T-helper 1 cell treated with Interleukin-12 subunit alpha and Interleukin-12 subunit beta and Interleukin-4 antibody, amounts not matched to agents 30 ng/mL and 1 ng/mL, for 36 hours (primary cell): ENCODE results near the gene GDPD2. TPM values are rescaled to one million over a fixed set of nuclear protein-coding genes. Genes with fewer than 3 reads are reported as not detected.

ENCODE experiments used
- intact Hi-C: fragments of 100-400 bp; cut with micrococcal nuclease; formaldehyde crosslinking; loops from one replicate; pipeline ENCODE4 v1.15.1; 2024
- total RNA-seq: library from RNA; stranded (reverse); gene quantifications from 2 replicates; pipeline ENCODE4 v1.2.3, GENCODE V29; 2022

Gene GDPD2
- total RNA-seq, 1 donor from 2014 or later = 0.64 TPM

DNA sequence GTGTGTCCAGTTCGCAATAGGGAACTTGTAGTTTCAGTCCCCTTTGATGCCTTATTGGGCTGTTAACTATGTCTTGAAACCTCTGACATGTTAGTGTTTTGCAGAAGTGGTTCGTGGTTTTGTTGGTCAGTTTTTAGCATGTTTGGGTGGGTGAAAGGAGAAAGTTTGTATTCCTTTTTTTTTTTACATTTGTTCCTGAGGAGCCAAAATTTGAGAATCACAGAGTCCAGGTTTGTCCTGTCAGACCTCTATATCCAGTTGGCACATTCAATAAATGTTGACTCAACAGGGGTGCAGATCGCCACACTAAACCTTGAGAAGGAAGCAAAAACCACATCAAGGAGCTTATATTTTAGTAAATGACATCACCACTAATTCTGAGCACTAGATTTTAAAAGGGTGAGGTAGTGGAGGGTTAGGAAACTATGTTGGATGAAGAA, 47.8 kb downstream of the GDPD2 start:
- intact Hi-C loops = no loop called here

DNA sequence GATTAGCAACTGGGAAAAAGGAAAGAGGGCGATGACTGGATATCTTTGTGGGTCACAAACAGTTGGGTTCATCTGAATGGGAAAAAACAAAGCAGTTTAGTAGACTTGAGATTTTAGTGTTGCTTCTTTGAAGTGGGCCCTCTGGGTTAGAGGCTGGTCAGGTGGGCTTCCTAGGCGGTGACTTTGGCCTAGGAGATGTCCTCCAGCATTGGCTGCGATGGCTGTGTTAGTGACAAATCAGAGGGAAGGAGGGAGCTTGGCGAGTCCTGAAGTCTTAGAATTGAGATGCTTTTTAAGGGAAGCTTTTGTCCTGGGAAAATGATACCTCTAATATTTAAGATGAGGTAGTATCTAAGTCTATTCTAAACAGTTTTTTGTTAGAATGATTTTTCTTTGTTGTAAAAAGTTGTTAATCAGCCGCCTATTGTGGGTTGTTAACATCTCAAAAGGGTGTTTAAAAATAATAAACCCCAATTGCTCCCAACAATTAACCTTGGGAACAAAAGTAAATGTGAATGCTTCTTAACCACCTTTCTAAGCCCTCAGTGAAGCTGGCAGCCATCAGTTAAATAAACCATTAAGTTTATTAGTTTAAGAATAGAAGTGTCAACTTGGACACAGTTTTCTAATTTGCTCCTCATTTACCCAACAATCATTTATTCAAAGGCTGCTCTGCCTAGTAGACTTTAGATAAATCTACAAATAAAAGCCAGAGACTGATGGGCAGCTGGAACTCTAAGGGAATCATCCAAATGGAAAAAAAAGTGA, 53.2 kb downstream of the GDPD2 start:
- intact Hi-C loops = no loop called here

GRCh38 chrX:70476934-70477733, 54.0 kb downstream of the GDPD2 start:
- intact Hi-C loops = no loop called here

DNA sequence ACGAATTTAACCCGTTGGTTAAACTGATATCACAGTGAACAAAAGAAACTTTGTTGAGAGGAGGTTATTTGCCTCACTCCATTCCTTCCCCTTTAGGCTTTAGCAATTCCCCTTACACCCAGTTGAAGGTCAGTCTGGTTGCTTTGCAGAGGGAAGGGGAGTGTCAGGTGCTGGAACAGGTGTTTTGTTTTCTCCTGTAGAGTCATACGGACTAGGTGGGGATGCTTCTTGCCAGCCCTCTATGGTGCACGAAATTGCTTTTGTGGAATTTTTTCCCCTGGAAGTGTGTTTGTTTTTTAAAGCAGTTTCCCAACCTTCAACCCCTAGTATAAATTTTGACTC, 54.6 kb downstream of the GDPD2 start:
- intact Hi-C loops = no loop called here

DNA sequence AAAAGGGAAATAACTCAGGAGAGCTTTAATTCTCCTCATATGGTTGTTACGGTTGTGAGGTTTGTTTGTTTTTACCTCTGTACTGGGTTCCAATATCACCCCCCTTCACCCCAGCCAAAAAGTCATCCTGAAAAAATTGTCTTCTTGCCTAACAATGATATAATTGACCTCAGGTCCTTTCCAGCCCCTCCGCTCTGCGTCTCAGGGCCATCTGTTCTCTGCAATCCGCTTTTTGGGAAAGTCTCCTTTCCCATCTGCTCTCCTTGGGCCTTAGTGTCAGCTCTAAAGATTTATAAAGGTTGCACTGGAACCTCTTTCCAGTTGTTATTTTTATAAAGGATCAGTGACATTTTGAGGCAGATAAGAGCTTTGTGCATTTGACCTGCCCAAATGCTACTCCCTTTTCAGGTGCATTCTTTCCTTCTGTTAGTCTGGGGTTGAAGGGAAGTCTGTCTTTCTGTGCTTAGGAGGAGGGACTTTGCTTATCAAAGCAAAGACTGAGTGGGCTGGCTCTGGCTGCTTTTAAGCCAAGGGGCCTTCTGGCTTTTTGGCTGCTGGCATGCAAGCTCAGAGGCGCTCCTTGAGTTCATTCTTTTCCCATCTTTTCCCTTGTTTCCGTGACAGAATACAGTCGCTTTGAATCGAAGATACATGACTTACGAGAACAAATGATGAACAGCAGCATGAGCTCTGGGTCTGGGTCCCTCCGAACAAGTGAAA, 55.6 kb downstream of the GDPD2 start:
- intact Hi-C loops = no loop called here

GRCh38 chrX:70479247-70479921, 56.3 kb downstream of the GDPD2 start:
- intact Hi-C loops = no loop called here

DNA sequence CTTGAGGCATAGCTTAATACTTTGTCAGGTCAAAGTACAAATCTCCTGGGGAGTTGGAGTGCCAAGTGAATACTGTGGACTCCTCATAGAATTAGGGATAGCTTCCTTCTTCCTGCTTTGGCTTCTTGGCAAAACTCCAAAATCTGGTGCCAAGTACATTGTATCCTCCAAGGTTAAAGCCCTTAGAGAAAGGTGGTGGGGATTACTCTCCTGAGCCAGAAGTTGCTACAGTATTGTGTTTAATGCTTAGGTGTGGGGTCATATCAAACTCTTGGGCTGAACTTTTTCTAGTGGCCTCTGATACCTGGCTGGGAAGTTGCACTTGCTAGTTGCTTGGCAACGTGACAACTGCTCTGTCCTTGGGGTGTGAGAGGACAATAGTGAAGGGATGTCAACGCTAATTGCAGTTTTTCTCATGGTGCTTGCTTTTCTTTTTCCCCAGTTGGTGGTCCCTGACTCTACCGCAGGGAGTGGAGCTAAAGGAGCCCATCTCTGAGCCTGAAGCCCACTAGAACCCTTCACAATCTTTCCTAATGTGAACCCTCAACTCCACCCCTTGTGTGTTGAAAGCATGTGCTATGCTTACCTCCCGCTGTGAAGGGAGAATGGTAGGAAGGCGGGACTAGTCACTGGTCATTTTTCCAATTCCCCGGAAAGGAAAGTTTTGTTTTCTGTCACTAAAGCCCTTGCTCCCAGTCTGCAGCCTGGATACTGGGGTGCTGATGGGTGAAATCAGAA, 57.0 kb downstream of the GDPD2 start:
- intact Hi-C loops = no loop called here

GRCh38 chrX:70480660-70481018, 57.5 kb downstream of the GDPD2 start:
- intact Hi-C loops = no loop called here

- intact Hi-C loops = no loop called here
Measured at GRCh38 chrX:70481471-70482270, 58.6 kb downstream of the GDPD2 start.

GRCh38 chrX:70482300-70482699, 59.2 kb downstream of the GDPD2 start:
- intact Hi-C loops = no loop called here

Other genes with a start within 250 kb of the GDPD2 start
- gene DGAT2L6, start 245.8 kb upstream of the GDPD2 start, total RNA-seq = not detected in 2 replicates
- not detected in 2 replicates for gene AWAT1, start 188.7 kb upstream of the GDPD2 start, total RNA-seq
- 0.34 TPM in 1 of 2 replicates, not detected in the other for gene P2RY4, start 163.1 kb upstream of the GDPD2 start, total RNA-seq
- not detected in 2 replicates for gene ARR3, start 155.0 kb upstream of the GDPD2 start, total RNA-seq
- not detected in 2 replicates for gene RAB41, start 141.1 kb upstream of the GDPD2 start, total RNA-seq
- gene PDZD11, start 133.4 kb upstream of the GDPD2 start, total RNA-seq = 32.4 and 36.1 TPM in 2 replicates
- 29.6 and 30.0 TPM in 2 replicates for gene KIF4A, start 133.2 kb upstream of the GDPD2 start, total RNA-seq
- 21.1 and 21.5 TPM in 2 replicates for gene DLG3, start 21.5 kb downstream of the GDPD2 start, total RNA-seq